ENCODE data around the gene CDYL.

CDYL gene

GRCh38 chr6:4935975-4936680, 159.9 kb downstream of the CDYL start:
- no peak for DNase-seq (ENCODE audit: low spot score)

- peak; percentile 89 for DNase-seq (ENCODE audit: low spot score)
Measured at GRCh38 chr6:4936681-4937041, 160.5 kb downstream of the CDYL start.

GRCh38 chr6:4937414-4937813, 161.2 kb downstream of the CDYL start:
- no peak for DNase-seq (ENCODE audit: low spot score)

GRCh38 chr6:4939241-4939640, 163.0 kb downstream of the CDYL start:
- DNase-seq (ENCODE audit: low spot score), result no peak

GRCh38 chr6:4940416-4940815, 164.2 kb downstream of the CDYL start:
- DNase-seq (ENCODE audit: low spot score), result no peak

GRCh38 chr6:4941782-4942672, 165.8 kb downstream of the CDYL start:
- peak; percentile 93 for DNase-seq (ENCODE audit: low spot score)

- DNase-seq (ENCODE audit: low spot score), result no peak
Measured at GRCh38 chr6:4942673-4943009, 166.4 kb downstream of the CDYL start.

- no peak for DNase-seq (ENCODE audit: low spot score)
Measured at GRCh38 chr6:4943716-4944115, 167.5 kb downstream of the CDYL start.

- no peak for DNase-seq (ENCODE audit: low spot score)
Measured at GRCh38 chr6:4944325-4944724, 168.1 kb downstream of the CDYL start.

GRCh38 chr6:4946521-4946920, 170.3 kb downstream of the CDYL start:
- DNase-seq (ENCODE audit: low spot score), result no peak

GRCh38 chr6:4947716-4948115, 171.5 kb downstream of the CDYL start:
- DNase-seq (ENCODE audit: low spot score), result no peak

GRCh38 chr6:4948781-4949450, 172.7 kb downstream of the CDYL start:
- DNase-seq (ENCODE audit: low spot score), result no peak

GRCh38 chr6:4950076-4950475, 173.9 kb downstream of the CDYL start:
- DNase-seq (ENCODE audit: low spot score), result no peak

GRCh38 chr6:4950836-4951533, 174.8 kb downstream of the CDYL start:
- no peak for DNase-seq (ENCODE audit: low spot score)

GRCh38 chr6:4953440-4953839, 177.2 kb downstream of the CDYL start:
- DNase-seq (ENCODE audit: low spot score), result no peak

GRCh38 chr6:4956625-4957024, 180.4 kb downstream of the CDYL start:
- DNase-seq (ENCODE audit: low spot score), result no peak

- DNase-seq (ENCODE audit: low spot score), result peak; percentile 51
Measured at GRCh38 chr6:4957521-4958231, 181.5 kb downstream of the CDYL start.

- no peak for DNase-seq (ENCODE audit: low spot score)
Measured at GRCh38 chr6:4958624-4959023, 182.4 kb downstream of the CDYL start.

GRCh38 chr6:4961322-4962168, 185.3 kb downstream of the CDYL start:
- DNase-seq (ENCODE audit: low spot score), result no peak

- DNase-seq (ENCODE audit: low spot score), result no peak
Measured at GRCh38 chr6:4962905-4963304, 186.7 kb downstream of the CDYL start.
